Mesothelial cell of epicardium (in vitro differentiated cells): ENCODE data around the gene DNAH2. TPM values are rescaled to one million over a fixed set of nuclear protein-coding genes. Genes with fewer than 3 reads are reported as not detected.

ENCODE experiments used
- DNase-seq, 2 experiments: peaks; one replicate each; pipeline ENCODE4 v3.0.0; 2021; ENCODE audit warnings: low spot score in 2 of 2; ENCODE audit not compliant: unreplicated experiment in 2 of 2
- H3K27ac Mint-ChIP-seq: 2 replicates; pipeline ENCODE4 v1.8.0; 2021; ENCODE audit warnings: mixed read lengths
- H3K27me3 Mint-ChIP-seq: 2 replicates; pipeline ENCODE4 v1.8.0; 2021; ENCODE audit warnings: low read depth, mixed read lengths
- H3K36me3 Mint-ChIP-seq: 2 replicates; pipeline ENCODE4 v1.8.0; 2021; ENCODE audit warnings: mixed read lengths
- H3K4me1 Mint-ChIP-seq: 2 replicates; pipeline ENCODE4 v1.8.0; 2021; ENCODE audit warnings: mixed read lengths
- H3K4me3 Mint-ChIP-seq: 2 replicates; pipeline ENCODE4 v1.8.0; 2021; ENCODE audit warnings: mild to moderate bottlenecking, moderate library complexity, mixed read lengths
- H3K9me3 Mint-ChIP-seq: 2 replicates; pipeline ENCODE4 v1.8.0; 2021; ENCODE audit warnings: mixed read lengths
- total RNA-seq: library from RNA; stranded (reverse); gene quantifications from 3 replicates; pipeline ENCODE4 v1.2.1, GENCODE V29; 2021
- TF ChIP-seq, protein P1 (sequence below): fragments of 200-600 bp; sonication (generic); IDR thresholded peaks from one replicate; pipeline ENCODE4 v1.5.0; 2021; ENCODE audit warnings: antibody characterized with exemption; ENCODE audit not compliant: unreplicated experiment

Gene DNAH2
- total RNA-seq, 1 donor from 2014 or later = 0.18 TPM

DNA sequence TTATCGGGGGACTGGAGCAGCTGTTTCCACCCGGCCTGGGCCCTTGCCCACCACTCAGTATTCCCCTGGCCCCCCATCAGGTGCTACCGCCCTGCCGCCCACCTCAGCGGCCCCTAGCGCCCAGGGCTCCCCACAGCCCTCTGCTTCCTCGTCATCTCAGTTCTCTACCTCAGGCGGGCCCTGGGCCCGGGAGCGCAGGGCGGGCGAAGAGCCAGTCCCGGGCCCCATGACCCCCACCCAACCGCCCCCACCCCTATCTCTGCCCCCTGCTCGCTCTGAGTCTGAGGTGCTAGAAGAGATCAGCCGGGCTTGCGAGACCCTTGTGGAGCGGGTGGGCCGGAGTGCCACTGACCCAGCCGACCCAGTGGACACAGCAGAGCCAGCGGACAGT is 131.2 kb downstream of the DNAH2 start:
- peaks cover 7% of the 10 kb centered on the region for H3K4me1 Mint-ChIP-seq
- H3K4me3 Mint-ChIP-seq = no peak overlapping the region
- no peak for DNase-seq
- no peaks in the 10 kb centered on the region for H3K9me3 Mint-ChIP-seq
- peaks cover 17% of the 10 kb centered on the region for H3K36me3 Mint-ChIP-seq
- H3K27me3 Mint-ChIP-seq = no peaks in the 10 kb centered on the region
- no peak overlapping the region for H3K27ac Mint-ChIP-seq
- TF ChIP-seq, protein P1, sequence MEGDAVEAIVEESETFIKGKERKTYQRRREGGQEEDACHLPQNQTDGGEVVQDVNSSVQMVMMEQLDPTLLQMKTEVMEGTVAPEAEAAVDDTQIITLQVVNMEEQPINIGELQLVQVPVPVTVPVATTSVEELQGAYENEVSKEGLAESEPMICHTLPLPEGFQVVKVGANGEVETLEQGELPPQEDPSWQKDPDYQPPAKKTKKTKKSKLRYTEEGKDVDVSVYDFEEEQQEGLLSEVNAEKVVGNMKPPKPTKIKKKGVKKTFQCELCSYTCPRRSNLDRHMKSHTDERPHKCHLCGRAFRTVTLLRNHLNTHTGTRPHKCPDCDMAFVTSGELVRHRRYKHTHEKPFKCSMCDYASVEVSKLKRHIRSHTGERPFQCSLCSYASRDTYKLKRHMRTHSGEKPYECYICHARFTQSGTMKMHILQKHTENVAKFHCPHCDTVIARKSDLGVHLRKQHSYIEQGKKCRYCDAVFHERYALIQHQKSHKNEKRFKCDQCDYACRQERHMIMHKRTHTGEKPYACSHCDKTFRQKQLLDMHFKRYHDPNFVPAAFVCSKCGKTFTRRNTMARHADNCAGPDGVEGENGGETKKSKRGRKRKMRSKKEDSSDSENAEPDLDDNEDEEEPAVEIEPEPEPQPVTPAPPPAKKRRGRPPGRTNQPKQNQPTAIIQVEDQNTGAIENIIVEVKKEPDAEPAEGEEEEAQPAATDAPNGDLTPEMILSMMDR = no peak

DNA sequence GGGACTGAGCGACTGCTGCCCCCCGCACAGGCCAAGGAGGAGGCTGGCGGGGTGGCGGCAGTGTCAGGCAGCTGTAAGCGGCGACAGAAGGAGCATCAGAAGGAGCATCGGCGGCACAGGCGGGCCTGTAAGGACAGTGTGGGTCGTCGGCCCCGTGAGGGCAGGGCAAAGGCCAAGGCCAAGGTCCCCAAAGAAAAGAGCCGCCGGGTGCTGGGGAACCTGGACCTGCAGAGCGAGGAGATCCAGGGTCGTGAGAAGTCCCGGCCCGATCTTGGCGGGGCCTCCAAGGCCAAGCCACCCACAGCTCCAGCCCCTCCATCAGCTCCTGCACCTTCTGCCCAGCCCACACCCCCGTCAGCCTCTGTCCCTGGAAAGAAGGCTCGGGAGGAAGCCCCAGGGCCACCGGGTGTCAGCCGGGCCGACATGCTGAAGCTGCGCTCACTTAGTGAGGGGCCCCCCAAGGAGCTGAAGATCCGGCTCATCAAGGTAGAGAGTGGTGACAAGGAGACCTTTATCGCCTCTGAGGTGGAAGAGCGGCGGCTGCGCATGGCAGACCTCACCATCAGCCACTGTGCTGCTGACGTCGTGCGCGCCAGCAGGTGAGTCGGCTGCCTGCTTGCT is 131.7 kb downstream of the DNAH2 start:
- Mint-ChIP-seq H3K4me3 (no peak overlapping the region), H3K27me3 (no peaks in the 10 kb centered on the region), H3K27ac (no peak overlapping the region), H3K36me3 (peaks cover 17% of the 10 kb centered on the region), H3K4me1 (peaks cover 11% of the 10 kb centered on the region), H3K9me3 (no peaks in the 10 kb centered on the region)
- DNase-seq = no peak
- TF ChIP-seq, protein P1 = no peak

DNA sequence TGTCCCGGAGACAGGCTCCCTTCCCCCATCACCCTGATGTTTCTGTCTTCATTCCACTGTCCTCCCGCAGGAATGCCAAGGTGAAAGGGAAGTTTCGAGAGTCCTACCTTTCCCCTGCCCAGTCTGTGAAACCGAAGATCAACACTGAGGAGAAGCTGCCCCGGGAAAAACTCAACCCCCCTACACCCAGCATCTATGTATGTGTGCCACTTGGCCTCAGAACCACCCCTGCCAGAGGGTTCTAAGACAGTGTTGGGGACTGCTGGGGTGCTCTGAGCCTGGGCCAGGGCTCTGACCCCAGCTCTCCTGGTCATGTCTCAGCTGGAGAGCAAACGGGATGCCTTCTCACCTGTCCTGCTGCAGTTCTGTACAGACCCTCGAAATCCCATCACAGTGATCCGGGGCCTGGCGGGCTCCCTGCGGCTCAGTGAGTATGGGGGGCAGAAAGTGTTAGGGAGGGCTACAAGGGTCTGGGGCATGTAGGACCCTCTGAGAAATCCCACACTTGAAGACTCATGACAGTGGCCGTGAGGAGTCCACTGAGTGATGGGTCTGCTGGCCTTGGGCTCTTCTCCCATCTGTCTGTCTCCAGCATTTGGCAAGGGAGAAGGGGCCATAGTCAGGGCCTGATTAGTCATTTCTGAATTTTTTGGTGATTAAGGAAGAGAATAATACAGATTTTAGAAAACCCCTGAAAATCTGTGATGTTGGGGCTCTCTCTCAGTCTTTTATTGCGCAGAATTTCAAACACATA is 132.4 kb downstream of the DNAH2 start:
- Mint-ChIP-seq H3K4me1 (peaks cover 15% of the 10 kb centered on the region), H3K27me3 (no peaks in the 10 kb centered on the region), H3K36me3 (peaks cover 17% of the 10 kb centered on the region), H3K27ac (no peak overlapping the region), H3K4me3 (no peak overlapping the region), H3K9me3 (no peaks in the 10 kb centered on the region)
- TF ChIP-seq, protein P1 = no peak
- no peak for DNase-seq

DNA sequence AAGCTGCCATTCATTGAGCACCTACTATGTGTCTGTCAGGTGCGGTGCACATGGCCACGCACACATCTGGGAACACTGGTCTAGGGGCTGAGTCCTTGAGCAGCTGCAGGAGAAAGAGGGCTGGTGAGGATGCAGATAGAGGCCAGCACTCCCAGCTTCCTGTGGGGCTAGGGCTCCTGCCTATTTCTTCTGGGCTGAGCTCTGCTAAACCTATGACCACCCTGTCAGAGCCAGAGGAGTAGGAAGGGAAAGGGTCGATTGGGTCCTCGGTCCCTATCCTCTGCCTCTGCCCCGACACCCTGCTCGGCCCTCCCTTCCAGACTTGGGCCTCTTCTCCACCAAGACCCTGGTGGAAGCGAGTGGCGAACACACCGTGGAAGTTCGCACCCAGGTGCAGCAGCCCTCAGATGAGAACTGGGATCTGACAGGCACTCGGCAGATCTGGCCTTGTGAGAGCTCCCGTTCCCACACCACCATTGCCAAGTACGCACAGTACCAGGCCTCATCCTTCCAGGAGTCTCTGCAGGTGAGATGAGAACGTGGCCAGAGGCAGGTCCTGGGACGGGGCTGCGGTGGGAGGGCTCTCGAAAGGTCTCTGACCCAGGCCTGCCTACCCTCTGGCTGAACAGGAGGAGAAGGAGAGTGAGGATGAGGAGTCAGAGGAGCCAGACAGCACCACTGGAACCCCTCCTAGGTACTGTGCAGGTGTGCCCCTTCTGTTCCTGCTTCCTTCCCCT is 133.3 kb downstream of the DNAH2 start:
- TF ChIP-seq, protein P1 = no peak
- no peaks in the 10 kb centered on the region for H3K9me3 Mint-ChIP-seq
- peaks cover 13% of the 10 kb centered on the region for H3K4me1 Mint-ChIP-seq
- no peaks in the 10 kb centered on the region for H3K27me3 Mint-ChIP-seq
- no peak overlapping the region for H3K27ac Mint-ChIP-seq
- peaks cover 17% of the 10 kb centered on the region for H3K36me3 Mint-ChIP-seq
- no peak for DNase-seq
- H3K4me3 Mint-ChIP-seq = no peak overlapping the region

DNA sequence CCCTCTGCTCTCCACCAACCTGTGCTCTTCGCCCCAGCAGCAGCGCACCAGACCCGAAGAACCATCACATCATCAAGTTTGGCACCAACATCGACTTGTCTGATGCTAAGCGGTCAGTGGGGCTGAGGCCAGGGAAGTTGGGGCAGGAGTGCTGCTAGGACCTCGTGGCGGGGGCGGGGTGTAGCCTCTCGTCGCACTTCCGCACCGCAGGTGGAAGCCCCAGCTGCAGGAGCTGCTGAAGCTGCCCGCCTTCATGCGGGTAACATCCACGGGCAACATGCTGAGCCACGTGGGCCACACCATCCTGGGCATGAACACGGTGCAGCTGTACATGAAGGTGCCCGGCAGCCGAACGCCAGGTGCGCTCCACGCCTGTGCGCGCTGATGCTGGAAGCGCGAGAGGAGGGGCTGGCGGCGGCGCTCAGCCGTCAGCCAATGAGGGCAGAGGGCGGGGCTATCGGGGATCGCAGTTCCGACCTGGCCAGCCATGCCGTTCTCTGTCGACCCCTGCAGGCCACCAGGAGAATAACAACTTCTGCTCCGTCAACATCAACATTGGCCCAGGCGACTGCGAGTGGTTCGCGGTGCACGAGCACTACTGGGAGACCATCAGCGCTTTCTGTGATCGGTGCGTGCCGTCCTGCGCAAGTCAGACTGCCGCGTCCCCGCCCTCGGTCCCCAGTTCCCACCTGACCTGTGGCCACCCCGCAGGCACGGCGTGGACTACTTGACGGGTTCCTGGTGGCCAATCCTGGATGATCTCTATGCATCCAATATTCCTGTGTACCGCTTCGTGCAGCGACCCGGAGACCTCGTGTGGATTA is 134.1 kb downstream of the DNAH2 start:
- H3K9me3 Mint-ChIP-seq = no peaks in the 10 kb centered on the region
- TF ChIP-seq, protein P1 = peak; percentile 100
- peak overlapping the region; percentile 9 for H3K27ac Mint-ChIP-seq
- peaks cover 17% of the 10 kb centered on the region for H3K36me3 Mint-ChIP-seq
- peak; percentile 93 to 94 for DNase-seq
- no peaks in the 10 kb centered on the region for H3K27me3 Mint-ChIP-seq
- no peak overlapping the region for H3K4me3 Mint-ChIP-seq
- peaks cover 13% of the 10 kb centered on the region for H3K4me1 Mint-ChIP-seq
